Measurements from ENCODE around the gene PYCARD.

Gene PYCARD

GRCh38 chr16:31224092-31224955, 21.8 kb upstream of the PYCARD start:
- Histone ChIP-seq H3K27me3 (ENCODE audit: insufficient read depth, low read length) (peaks cover 16% of the 10 kb centered on the region), H3K36me3 (ENCODE audit: insufficient read depth, low read length) (no peaks in the 10 kb centered on the region), H2AFZ (ENCODE audit: low read depth, low read length) (no peak overlapping the region), H3K9me3 (ENCODE audit: low read length) (no peaks in the 10 kb centered on the region), H3K4me3 (ENCODE audit: low read length) (no peak overlapping the region), H3K4me1 (ENCODE audit: insufficient read depth, low read length) (no peaks in the 10 kb centered on the region)

DNA sequence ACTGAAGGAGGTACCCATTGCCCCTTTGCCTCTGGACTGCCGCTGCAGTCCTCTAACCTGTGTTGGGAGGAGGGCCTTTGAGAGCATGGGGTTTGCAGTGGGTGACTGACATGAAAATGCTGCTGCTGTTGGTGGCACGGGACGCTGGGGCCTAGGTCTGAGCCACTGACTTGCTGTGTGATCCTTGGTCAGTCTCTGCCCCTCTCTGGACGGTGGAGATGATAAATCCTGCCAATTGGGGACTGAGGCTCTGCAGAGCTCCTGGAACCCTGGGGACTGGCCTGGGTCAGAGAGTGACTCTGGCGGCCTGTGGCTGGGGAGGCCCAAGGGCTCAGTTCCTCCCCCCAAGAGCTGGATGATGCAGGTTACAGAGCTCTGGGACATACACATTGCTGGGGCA, 20.5 kb upstream of the PYCARD start:
- H3K4me3 ChIP-seq (ENCODE audit: low read length) = no peak overlapping the region
- H3K36me3 ChIP-seq (ENCODE audit: insufficient read depth, low read length) = no peaks in the 10 kb centered on the region
- no peaks in the 10 kb centered on the region for H3K9me3 ChIP-seq (ENCODE audit: low read length)
- no peak overlapping the region for H2AFZ ChIP-seq (ENCODE audit: low read depth, low read length)
- H3K4me1 ChIP-seq (ENCODE audit: insufficient read depth, low read length) = no peaks in the 10 kb centered on the region
- peaks cover 19% of the 10 kb centered on the region for H3K27me3 ChIP-seq (ENCODE audit: insufficient read depth, low read length)

GRCh38 chr16:31221357-31222160, 19.0 kb upstream of the PYCARD start:
- Histone ChIP-seq H2AFZ (ENCODE audit: low read depth, low read length) (no peak overlapping the region), H3K4me1 (ENCODE audit: insufficient read depth, low read length) (peaks cover 1% of the 10 kb centered on the region), H3K27me3 (ENCODE audit: insufficient read depth, low read length) (peaks cover 32% of the 10 kb centered on the region), H3K4me3 (ENCODE audit: low read length) (no peak overlapping the region), H3K36me3 (ENCODE audit: insufficient read depth, low read length) (no peaks in the 10 kb centered on the region), H3K9me3 (ENCODE audit: low read length) (no peaks in the 10 kb centered on the region)

GRCh38 chr16:31219154-31219741, 16.7 kb upstream of the PYCARD start:
- H3K27me3 ChIP-seq (ENCODE audit: insufficient read depth, low read length) = peaks cover 55% of the 10 kb centered on the region
- no peak overlapping the region for H2AFZ ChIP-seq (ENCODE audit: low read depth, low read length)
- peaks cover 14% of the 10 kb centered on the region for H3K4me1 ChIP-seq (ENCODE audit: insufficient read depth, low read length)
- H3K36me3 ChIP-seq (ENCODE audit: insufficient read depth, low read length) = no peaks in the 10 kb centered on the region
- H3K4me3 ChIP-seq (ENCODE audit: low read length) = no peak overlapping the region
- H3K9me3 ChIP-seq (ENCODE audit: low read length) = no peaks in the 10 kb centered on the region

DNA sequence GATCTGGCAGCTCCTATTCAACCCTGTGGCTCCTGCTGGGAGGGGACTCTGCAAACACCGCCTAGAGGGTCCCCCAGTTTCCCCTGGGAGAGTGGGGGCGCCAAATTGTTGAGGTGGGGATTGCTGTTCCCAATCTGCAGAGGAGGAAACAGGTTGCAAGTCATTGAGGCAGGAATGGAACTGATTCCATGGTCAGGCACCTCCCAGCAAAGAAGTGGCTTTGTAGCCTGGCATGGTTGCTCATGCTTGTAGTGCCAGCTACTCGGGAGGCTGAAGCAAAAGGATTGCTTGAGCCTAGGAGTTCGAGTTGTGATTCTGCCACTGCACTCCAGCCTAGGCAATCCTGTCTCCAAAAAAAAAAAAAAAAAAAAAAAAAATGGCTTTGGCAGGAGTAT, 14.6 kb upstream of the PYCARD start:
- peaks cover 65% of the 10 kb centered on the region for H3K27me3 ChIP-seq (ENCODE audit: insufficient read depth, low read length)
- no peak overlapping the region for H2AFZ ChIP-seq (ENCODE audit: low read depth, low read length)
- no peaks in the 10 kb centered on the region for H3K36me3 ChIP-seq (ENCODE audit: insufficient read depth, low read length)

GRCh38 chr16:31216422-31217135, 14.0 kb upstream of the PYCARD start, which contains the start of gene PYDC1:
TSS of gene PYDC1 (minus strand) at chr16:31217135. CDS start at chr16:31217028, 107 bp downstream.
- Histone ChIP-seq H3K4me3 (ENCODE audit: low read length) (no peak within 1 kb of the TSS), H3K9me3 (ENCODE audit: low read length) (no peaks in the 10 kb centered on the region), H3K27me3 (ENCODE audit: insufficient read depth, low read length) (peaks cover 67% of the 10 kb centered on the region), H2AFZ (ENCODE audit: low read depth, low read length) (no peak within 1 kb of the TSS), H3K4me1 (ENCODE audit: insufficient read depth, low read length) (peaks cover 14% of the 10 kb centered on the region), H3K36me3 (ENCODE audit: insufficient read depth, low read length) (no peaks in the 10 kb centered on the region)

More for the DNA sequence above, 14.6 kb upstream of the PYCARD start:
- Histone ChIP-seq H3K9me3 (ENCODE audit: low read length) (no peaks in the 10 kb centered on the region), H3K4me1 (ENCODE audit: insufficient read depth, low read length) (peaks cover 14% of the 10 kb centered on the region), H3K4me3 (ENCODE audit: low read length) (no peak overlapping the region)

DNA sequence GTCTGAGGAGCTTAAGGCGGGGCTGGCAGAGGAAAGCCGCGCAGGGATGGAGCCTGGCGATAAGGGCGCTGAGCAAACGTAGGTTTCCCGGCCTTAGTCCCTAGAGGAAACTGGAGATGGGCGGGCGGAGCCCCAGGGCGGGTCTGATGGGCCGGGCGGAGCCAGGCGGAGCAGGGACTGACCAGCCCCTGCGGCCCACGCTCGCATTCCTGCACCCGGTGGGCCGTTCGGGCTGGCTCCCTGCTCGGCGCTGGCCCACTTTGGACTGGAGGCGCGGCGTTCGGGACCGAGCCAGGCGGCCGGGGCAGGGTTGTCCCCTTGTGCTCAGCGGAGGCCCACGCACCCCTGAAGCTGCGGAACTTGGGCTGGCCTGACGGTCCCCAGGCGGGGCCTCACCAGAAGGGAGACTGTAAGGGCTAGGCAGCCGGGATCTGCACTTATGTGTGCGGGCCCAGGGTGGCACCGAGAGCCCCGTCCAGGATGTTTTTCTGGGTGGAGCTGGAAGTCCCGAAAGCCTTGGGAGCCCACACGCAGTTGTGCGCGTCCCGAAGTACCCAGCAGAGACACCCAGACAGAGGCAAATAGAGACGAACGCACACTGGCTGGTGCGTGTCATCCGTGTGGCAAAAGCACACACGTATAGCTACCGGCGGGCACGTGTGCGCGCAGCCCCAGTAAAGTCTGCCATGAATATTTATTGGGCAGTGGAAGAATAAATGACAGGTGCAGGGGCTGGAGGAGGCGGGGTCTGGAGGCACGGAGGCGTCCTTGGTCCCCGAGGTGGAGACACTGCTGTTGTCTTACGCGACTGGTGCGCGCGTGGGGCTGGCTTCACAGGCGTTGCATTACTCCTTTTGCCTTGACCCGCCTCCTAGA, 13.0 kb upstream of the PYCARD start:
- peak overlapping the region; percentile 12 for H3K4me3 ChIP-seq (ENCODE audit: low read length)
- H3K9me3 ChIP-seq (ENCODE audit: low read length) = no peaks in the 10 kb centered on the region
- H3K36me3 ChIP-seq (ENCODE audit: insufficient read depth, low read length) = no peaks in the 10 kb centered on the region
- H3K4me1 ChIP-seq (ENCODE audit: insufficient read depth, low read length) = peaks cover 14% of the 10 kb centered on the region
- H2AFZ ChIP-seq (ENCODE audit: low read depth, low read length) = peak overlapping the region; percentile 52
- H3K27me3 ChIP-seq (ENCODE audit: insufficient read depth, low read length) = peaks cover 57% of the 10 kb centered on the region

GRCh38 chr16:31214708-31215286, 12.2 kb upstream of the PYCARD start:
- peak overlapping the region; percentile 52 for H2AFZ ChIP-seq (ENCODE audit: low read depth, low read length)
- no peaks in the 10 kb centered on the region for H3K36me3 ChIP-seq (ENCODE audit: insufficient read depth, low read length)
- H3K9me3 ChIP-seq (ENCODE audit: low read length) = no peaks in the 10 kb centered on the region
- peak overlapping the region; percentile 5 for H3K4me3 ChIP-seq (ENCODE audit: low read length)
- peaks cover 14% of the 10 kb centered on the region for H3K4me1 ChIP-seq (ENCODE audit: insufficient read depth, low read length)
- H3K27me3 ChIP-seq (ENCODE audit: insufficient read depth, low read length) = peaks cover 56% of the 10 kb centered on the region

DNA sequence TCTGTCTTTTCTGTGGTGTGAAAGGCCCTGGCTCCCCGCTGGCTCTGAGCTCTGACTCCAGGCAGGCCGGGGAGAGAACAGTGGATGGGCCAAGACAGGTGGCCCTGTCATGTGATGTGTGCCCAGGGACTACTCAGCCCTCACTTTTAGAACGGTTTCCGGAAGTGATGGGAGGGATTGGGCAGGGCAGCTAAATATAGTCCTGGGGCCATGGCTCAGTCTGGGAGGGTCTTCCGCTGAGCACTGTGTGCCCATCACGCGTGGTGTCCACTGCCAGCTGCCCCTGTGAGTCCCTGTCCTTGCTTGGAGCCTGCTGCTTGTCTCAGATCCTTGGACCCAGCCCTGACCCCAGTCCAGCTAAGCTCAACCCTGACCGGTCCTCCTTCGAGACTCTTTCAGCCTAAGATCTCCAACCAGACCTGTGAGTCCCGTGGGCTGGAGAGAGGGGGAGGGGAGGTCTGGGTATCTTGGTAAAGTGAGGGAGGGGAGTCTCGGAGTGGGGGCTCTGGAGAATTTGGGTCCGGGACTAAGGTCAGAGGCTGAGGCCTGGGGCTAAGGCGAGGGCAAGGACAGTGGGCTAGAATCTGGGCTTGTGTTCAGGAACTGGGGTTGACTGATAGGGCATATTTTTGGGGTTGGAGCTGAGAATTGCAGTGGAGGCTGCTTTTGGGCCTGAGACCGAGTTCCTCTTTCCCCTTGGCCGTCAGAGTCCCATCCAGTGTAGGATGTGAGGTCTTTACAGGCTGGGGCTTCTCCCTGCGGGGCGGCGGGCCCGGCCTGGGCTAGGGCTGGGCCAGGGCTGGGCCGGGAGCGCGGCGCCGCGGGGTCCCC, 11.5 kb upstream of the PYCARD start, which contains the start of gene TRIM72:
TRIM72 (plus strand) TSS at position 243 of the 831 bp plus-strand sequence. CDS start 620 bp downstream, outside the sequence.
- peaks cover 56% of the 10 kb centered on the region for H3K27me3 ChIP-seq (ENCODE audit: insufficient read depth, low read length)

DNA sequence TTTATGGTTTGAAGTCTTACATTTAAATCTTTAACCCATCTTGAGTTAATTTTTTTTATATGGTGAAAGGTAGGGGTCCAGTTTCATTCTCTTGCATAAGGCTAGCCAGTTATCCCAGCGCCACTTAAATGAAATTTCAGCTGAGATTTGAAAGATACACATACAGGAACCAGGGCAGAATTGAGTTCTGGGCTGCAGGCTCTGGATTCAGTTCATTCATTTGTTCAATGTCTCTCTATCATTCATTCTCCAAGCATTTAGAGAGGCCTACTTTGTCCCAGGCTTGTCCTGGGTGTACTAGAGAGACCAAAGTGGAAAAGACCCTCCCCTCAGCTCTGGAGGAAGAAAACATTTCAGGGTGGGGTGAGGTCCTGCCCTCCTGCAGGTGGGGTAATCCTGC, 10.8 kb upstream of the PYCARD start:
- Histone ChIP-seq H3K27me3 (ENCODE audit: insufficient read depth, low read length) (peaks cover 53% of the 10 kb centered on the region), H3K4me1 (ENCODE audit: insufficient read depth, low read length) (peaks cover 14% of the 10 kb centered on the region), H3K4me3 (ENCODE audit: low read length) (no peak overlapping the region), H3K9me3 (ENCODE audit: low read length) (no peaks in the 10 kb centered on the region), H3K36me3 (ENCODE audit: insufficient read depth, low read length) (no peaks in the 10 kb centered on the region), H2AFZ (ENCODE audit: low read depth, low read length) (no peak overlapping the region)

More for the DNA sequence above, 11.5 kb upstream of the PYCARD start, which contains the start of gene TRIM72:
- peaks cover 14% of the 10 kb centered on the region for H3K4me1 ChIP-seq (ENCODE audit: insufficient read depth, low read length)
- H2AFZ ChIP-seq (ENCODE audit: low read depth, low read length) = peak within 1 kb of the TSS; percentile 52
- H3K4me3 ChIP-seq (ENCODE audit: low read length) = peak within 1 kb of the TSS; percentile 5
- H3K9me3 ChIP-seq (ENCODE audit: low read length) = no peaks in the 10 kb centered on the region
- H3K36me3 ChIP-seq (ENCODE audit: insufficient read depth, low read length) = no peaks in the 10 kb centered on the region

GRCh38 chr16:31206776-31207175, 4.2 kb upstream of the PYCARD start:
- Histone ChIP-seq H2AFZ (ENCODE audit: low read depth, low read length) (no peak overlapping the region), H3K4me1 (ENCODE audit: insufficient read depth, low read length) (no peaks in the 10 kb centered on the region), H3K36me3 (ENCODE audit: insufficient read depth, low read length) (no peaks in the 10 kb centered on the region), H3K4me3 (ENCODE audit: low read length) (no peak overlapping the region), H3K27me3 (ENCODE audit: insufficient read depth, low read length) (peaks cover 13% of the 10 kb centered on the region), H3K9me3 (ENCODE audit: low read length) (no peaks in the 10 kb centered on the region)

Measured in neuron (in vitro differentiated cells).